ENCODE data around the gene OSM.

OSM gene

DNA sequence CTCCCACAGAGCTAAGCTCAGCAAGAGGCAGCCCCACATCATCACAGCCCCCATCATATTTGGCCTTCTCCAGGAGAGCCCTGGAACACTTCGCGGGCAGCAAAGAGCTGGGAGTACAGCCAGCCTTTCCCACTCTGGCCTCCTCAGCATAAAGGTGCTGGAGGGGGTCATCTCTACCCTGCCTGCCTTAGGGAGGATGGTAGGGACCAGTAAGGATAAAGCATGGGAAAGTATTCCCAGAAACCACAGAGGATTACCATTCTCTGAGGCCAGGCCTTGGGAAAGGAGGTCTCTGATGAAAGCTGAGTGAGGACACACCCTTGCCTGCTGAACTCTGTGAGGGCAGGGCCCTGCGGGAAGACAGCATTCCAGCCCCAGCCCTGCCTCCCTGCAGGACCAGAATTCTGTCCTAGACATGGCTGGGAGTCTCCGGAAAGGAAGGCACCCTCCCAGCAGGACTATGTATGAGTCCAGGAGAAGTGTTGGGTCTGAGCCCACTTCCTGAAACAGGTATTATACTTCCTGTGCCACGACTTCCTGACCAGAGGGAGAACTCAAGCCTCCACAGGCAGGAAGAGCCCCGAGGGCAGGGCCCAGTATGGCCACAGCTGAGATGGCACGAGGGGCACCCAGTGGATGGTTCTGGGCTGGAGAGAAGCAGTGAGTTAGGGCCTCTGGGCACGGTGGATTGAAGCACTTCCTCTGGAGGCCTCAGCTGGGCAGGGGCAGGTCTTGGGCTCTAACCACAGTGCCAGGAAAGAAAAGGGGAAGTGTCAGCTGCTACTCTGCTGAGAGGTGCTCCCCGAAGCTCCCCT lies 35.6 kb upstream of the OSM start:
- DNase-seq, result peak; percentile 83
- in situ Hi-C loops (cut with MboI; ENCODE audit: low pct_unique_long_range_greater_than_20kb, low sequenced_read_pairs), result no loop called here

DNA sequence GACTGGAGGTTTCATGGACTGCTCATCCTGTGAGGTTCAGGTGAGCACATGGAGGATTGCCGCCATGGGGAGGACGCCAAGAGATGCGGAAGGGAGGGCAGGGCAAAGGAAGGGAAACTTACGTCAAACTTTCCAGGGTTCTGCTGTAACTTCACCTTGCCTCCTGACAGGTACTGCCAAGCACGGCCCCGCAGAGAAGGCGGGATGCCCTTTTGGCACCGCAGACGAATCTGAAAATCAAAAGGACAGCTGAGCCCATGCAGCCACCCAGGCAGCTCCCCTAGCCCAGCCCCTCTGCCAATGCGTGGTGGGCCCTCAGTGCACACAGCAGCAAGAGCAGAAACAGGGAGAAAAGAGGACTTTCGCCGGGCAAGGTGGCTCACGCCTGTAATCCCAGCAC lies 32.7 kb upstream of the OSM start:
- in situ Hi-C loops (cut with MboI; ENCODE audit: low pct_unique_long_range_greater_than_20kb, low sequenced_read_pairs), result no loop called here
- no peak for DNase-seq

DNA sequence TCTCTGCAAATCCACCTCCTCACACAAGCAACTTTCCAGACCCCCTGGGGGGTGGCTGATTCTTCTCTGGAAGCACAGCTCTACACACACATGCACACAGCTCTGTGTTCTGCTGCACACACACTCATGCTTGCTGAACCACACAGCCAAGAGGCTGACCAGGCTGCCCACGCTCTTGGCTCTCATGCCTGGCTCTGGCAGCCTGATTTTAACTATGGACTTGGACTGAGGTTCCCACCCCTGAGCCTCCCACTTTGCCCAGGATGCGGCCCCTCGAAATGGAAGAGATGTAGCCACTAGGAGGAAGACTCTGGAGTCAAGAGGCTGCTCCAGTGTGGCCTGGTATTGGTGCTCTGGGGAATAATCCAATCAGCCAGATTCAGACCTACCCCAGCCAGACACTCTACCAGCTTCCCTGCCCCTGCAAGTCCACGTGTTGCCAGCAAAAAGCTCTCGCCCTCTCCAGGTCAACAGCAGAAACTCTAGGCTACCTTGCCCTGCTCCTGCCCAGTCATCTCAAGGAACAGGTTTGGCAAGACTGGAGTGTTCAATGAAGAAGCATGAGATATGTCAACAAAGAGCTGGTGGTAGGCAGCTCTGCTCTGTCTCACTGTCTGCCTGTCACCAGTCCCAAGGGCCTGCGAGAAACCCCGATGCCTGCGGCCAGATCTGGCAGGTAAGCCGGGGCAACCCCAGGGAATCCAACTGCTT lies 31.5 kb upstream of the OSM start:
- no peak for DNase-seq

GRCh38 chr22:30297276-30297990 lies 30.8 kb upstream of the OSM start:
- DNase-seq, result no peak
- in situ Hi-C loops (cut with MboI; ENCODE audit: low pct_unique_long_range_greater_than_20kb, low sequenced_read_pairs), result no loop called here

More for the DNA sequence above, 31.5 kb upstream of the OSM start:
- in situ Hi-C loops (cut with MboI; ENCODE audit: low pct_unique_long_range_greater_than_20kb, low sequenced_read_pairs), result no loop called here

DNA sequence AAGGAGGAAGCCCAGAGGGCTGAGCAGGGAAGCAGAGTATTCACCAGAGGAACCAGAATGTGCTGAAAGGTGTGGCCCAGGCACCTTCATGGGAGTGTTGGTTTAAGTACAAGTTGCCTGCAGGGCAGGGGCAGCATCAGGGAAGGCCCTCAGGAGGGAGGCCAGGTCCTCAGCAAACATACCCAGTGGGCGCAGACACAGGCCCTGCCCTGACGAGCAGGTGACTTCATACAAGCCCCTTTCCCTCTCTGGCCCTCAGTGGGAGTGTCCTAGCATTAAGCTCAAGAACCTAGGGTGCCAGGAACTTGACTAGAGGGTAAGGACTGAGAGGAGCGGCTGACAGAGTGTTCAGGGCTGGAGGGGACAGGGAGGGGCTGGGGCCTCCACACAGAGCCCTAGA lies 30.2 kb upstream of the OSM start:
- DNase-seq, result no peak
- in situ Hi-C loops (cut with MboI; ENCODE audit: low pct_unique_long_range_greater_than_20kb, low sequenced_read_pairs), result no loop called here

DNA sequence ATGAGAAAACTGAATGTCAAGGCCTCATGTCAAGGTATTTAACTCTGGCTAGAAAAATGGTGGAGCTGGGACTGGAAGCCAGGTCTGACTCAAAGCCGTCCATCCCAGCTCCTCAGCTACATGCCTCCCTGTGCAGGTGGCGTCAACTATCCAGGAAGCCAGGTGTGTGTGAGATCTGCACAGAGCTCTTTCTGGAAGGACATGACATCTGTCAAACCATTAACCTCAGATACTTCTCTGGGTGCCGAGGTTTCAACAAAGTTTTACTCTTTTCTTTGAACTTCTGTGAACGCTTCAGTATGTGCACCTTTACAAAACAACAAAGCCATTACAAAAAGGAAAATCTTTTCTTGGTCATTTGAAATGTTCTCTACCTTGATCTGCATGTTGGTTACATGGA lies 29.7 kb upstream of the OSM start:
- in situ Hi-C loops (cut with MboI; ENCODE audit: low pct_unique_long_range_greater_than_20kb, low sequenced_read_pairs), result no loop called here
- DNase-seq, result no peak

GRCh38 chr22:30295576-30295975 lies 28.9 kb upstream of the OSM start:
- in situ Hi-C loops (cut with MboI; ENCODE audit: low pct_unique_long_range_greater_than_20kb, low sequenced_read_pairs), result no loop called here
- no peak for DNase-seq

GRCh38 chr22:30294830-30295229 lies 28.2 kb upstream of the OSM start:
- no peak for DNase-seq
- in situ Hi-C loops (cut with MboI; ENCODE audit: low pct_unique_long_range_greater_than_20kb, low sequenced_read_pairs), result no loop called here

DNA sequence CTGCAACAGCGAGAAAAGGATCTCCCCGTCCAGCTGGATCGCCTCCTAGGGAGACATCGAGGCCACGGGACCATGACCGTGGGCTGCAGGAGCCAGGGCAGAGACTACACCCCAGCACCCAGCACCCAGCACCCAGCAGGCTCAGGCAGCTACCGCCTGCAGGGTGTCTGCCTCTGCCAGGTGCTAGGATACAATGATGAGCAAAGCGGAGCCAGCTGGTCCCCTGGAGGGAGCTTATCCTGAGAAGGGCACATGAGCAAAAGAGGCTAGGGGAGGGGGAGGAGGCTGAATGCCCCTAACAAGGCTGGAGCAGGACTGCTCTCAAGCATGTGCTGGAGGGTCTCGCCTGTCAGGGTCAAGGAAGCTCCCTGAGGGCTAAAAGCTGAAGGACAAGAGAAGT lies 27.4 kb upstream of the OSM start:
- in situ Hi-C loops (cut with MboI; ENCODE audit: low pct_unique_long_range_greater_than_20kb, low sequenced_read_pairs), result no loop called here
- no peak for DNase-seq

- in situ Hi-C loops (cut with MboI; ENCODE audit: low pct_unique_long_range_greater_than_20kb, low sequenced_read_pairs), result no loop called here
- no peak for DNase-seq
Measured at GRCh38 chr22:30293026-30293425, 26.4 kb upstream of the OSM start.

GRCh38 chr22:30292069-30292970 lies 25.7 kb upstream of the OSM start:
- in situ Hi-C loops (cut with MboI; ENCODE audit: low pct_unique_long_range_greater_than_20kb, low sequenced_read_pairs), result no loop called here
- DNase-seq, result no peak

DNA sequence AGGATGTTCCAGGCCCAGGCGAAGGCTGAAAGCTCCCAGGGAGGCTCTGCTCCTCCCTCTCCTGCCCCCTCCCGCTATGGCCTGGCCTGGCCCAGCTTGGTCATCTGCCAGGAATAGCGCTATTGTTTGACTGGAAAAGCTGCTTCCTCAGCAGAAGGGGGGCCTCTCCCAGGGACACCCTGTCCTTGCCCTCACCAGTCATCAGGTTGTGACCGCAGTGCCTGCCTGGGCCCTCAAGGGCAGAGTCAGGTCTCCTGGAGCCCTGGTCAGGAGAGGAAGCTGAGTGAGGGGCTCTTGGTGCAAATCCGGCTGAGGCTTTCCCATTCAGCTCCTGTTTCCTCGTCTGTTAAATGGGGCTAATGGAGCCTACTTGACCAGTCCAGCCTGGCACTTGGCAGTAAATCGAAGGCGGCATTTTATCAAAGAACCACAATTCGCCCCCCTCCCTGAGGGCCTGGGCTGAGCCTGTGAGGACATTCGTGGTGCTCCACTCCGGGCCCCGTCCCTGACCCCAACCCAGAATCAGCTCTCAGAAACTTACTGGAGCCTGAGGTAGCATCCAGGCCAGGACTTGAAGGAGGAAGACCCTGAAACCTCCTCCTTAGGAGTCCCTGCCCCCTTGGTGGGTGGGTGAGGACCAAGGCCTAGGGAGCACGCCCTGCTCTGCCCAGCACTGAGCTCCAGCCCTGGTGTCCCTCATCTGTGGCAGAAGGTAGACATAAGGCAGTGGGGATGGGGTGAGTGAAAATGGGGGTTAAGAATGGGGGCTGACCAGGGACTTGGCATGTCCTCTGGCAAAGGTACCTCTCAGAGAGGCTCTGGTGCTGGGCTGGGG lies 24.6 kb upstream of the OSM start:
- no peak for DNase-seq
- in situ Hi-C loops (cut with MboI; ENCODE audit: low pct_unique_long_range_greater_than_20kb, low sequenced_read_pairs), result no loop called here

GRCh38 chr22:30290342-30291057 lies 23.8 kb upstream of the OSM start:
- no peak for DNase-seq
- in situ Hi-C loops (cut with MboI; ENCODE audit: low pct_unique_long_range_greater_than_20kb, low sequenced_read_pairs), result no loop called here

GRCh38 chr22:30289980-30290313 lies 23.3 kb upstream of the OSM start:
- no peak for DNase-seq
- in situ Hi-C loops (cut with MboI; ENCODE audit: low pct_unique_long_range_greater_than_20kb, low sequenced_read_pairs), result no loop called here

DNA sequence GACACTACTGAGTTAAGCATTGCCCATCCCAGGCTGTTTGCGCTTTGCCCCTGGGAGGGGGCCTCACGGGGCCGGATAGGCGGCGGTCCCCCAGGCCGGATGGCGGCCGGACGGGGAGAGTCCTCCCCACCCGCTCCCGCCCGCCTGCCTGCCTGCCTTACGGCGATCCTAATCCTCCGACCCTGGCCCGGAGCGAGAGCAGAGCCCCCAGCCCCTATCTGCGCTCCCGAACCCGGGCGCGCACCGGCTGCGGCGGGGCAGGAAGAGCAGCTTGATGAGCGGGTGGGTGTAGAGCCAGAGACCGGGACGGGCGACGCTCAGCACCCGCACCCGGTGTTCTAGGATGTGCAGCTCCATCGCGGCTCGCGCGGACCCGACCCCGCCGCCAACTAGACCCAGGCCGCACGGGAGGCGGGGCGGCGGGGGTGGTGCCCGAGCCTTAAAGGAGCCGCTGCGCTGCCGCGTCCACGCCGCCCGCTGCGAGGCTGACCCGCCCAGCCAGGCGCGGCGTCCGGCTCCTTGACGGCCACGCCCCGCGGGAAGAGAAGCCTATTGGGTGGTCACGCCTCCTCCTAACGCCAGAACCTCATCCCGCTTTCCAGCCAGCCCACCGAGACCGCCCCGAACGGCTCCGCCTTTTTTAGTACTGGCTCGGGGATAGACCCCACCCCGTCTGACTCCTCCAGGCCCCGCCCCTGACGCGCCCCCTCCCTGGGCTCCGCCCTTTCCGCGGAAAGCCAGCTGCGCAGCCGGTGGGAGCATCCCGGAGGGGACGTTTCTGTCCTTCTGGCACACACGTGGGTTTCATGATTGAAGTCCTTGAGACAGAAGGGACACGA lies 22.7 kb upstream of the OSM start, which contains the start of gene CASTOR1:
Gene CASTOR1, minus strand, starts transcription at position 365 of the 839 bp plus-strand sequence. Its CDS starts 8 bp downstream, at position 357.
- DNase-seq, result peak; percentile 96
- in situ Hi-C loops (cut with MboI; ENCODE audit: low pct_unique_long_range_greater_than_20kb, low sequenced_read_pairs), result no loop called here

DNA sequence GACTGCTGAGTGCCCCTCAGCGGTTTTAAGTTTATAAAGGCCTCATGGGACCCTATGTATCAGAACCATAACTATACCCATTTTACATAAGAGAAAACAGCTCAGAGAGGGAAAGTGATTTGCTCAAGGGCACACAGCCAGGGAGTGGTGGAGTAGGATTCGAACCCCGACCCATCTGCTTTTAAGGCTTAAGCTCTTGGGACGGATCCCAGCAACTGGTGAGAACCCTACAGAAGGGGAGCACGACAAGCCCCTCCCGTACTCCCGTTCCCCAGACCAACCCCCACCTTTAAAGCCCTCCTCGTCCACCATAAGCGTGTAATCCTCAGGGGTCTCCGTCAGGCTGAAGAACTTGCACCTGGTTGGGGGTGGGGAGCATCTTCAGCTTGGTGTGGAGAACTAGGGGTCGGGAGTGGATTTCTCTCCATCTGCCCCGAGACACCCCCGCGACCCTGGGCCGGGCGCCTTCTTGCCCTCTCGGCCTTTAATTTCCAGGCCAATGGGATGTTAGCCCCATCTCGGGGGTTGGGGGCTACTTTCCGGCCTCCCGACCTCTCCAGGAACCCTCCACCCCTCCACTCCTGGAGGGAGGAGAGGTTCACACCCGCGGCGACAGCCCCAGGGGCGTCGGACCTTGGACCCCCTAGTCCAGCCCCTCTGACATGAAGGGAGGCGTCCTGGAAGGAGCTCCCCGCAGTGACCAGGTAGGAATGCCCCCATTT lies 21.9 kb upstream of the OSM start:
- no peak for DNase-seq
- in situ Hi-C loops (cut with MboI; ENCODE audit: low pct_unique_long_range_greater_than_20kb, low sequenced_read_pairs), result no loop called here
